Endodermal cell (in vitro differentiated cells): Measurements from ENCODE around the gene GCN1. TPM values are rescaled to one million over a fixed set of nuclear protein-coding genes. Genes with fewer than 3 reads are reported as not detected.

Source experiments
- DNase-seq: peaks from one replicate; pipeline ENCODE4 v3.0.0-alpha.2; 2017
- H3K27ac ChIP-seq: 2 replicates; pipeline ENCODE4 v1.5.1; 2013; ENCODE audit warnings: mild to moderate bottlenecking, low read depth, low read length, moderate library complexity
- H3K27me3 ChIP-seq: 2 replicates; pipeline ENCODE4 v1.6.1; 2013; ENCODE audit warnings: mild to moderate bottlenecking, low read length, moderate library complexity; ENCODE audit not compliant: insufficient read depth, control insufficient read depth, poor library complexity, severe bottlenecking
- H3K36me3 ChIP-seq: 2 replicates; pipeline ENCODE4 v1.7.0; 2013; ENCODE audit warnings: mild to moderate bottlenecking, low read length, moderate library complexity; ENCODE audit not compliant: control insufficient read depth, insufficient read depth
- H3K4me1 ChIP-seq: one replicate; pipeline ENCODE4 v1.7.0; 2013; ENCODE audit warnings: low read length; ENCODE audit not compliant: control insufficient read depth, insufficient read depth
- H3K4me3 ChIP-seq: 2 replicates; pipeline ENCODE4 v1.5.1; 2013; ENCODE audit warnings: mild to moderate bottlenecking, low read length, moderate library complexity
- H3K9ac ChIP-seq: 2 replicates; pipeline ENCODE4 v1.6.1; 2013; ENCODE audit warnings: mild to moderate bottlenecking, low read length, moderate library complexity; ENCODE audit not compliant: poor library complexity, severe bottlenecking; ENCODE audit errors: extremely low read depth
- H3K9me3 ChIP-seq: 2 replicates; pipeline ENCODE4 v1.6.1; 2013; ENCODE audit warnings: mild to moderate bottlenecking, low read length, moderate library complexity; ENCODE audit not compliant: control insufficient read depth
- H3K27ac Mint-ChIP-seq: 2 replicates; pipeline ENCODE4 v1.8.0; 2020; ENCODE audit warnings: mixed read lengths
- H3K27me3 Mint-ChIP-seq: 2 replicates; pipeline ENCODE4 v1.8.0; 2021; ENCODE audit warnings: mild to moderate bottlenecking, mixed read lengths; ENCODE audit not compliant: insufficient read depth
- H3K36me3 Mint-ChIP-seq: 2 replicates; pipeline ENCODE4 v1.8.0; 2020; ENCODE audit warnings: low read depth, mixed read lengths
- H3K4me1 Mint-ChIP-seq: 2 replicates; pipeline ENCODE4 v1.8.0; 2020; ENCODE audit warnings: mixed read lengths
- H3K4me3 Mint-ChIP-seq: 2 replicates; pipeline ENCODE4 v1.8.0; 2020; ENCODE audit warnings: mild to moderate bottlenecking, moderate library complexity, mixed read lengths
- H3K9me3 Mint-ChIP-seq: 2 replicates; pipeline ENCODE4 v1.8.0; 2020; ENCODE audit warnings: mild to moderate bottlenecking, mixed read lengths
- WGBS, 2 experiments: methylation state at CpG; one replicate each; pipeline versions ENCODE4 v1.1.5 to v1.1.7; 2013; ENCODE audit warnings: missing lambda C conversion rate in 2 of 2, mixed read lengths in 1 of 2; ENCODE audit not compliant: insufficient coverage in 1 of 2, insufficient read length in 1 of 2; 5-methylcytosine and 5-hydroxymethylcytosine counted together
- total RNA-seq, 2 donors: library from RNA; stranded (reverse); fragmentation: NEBNext Ultra II Directional in 1 of 2; extraction: Animal tissue kit (Norgen Biotek cat#: 25700) in 1 of 2; gene quantifications; 2 replicates in 1 of 2; 3 replicates in 1 of 2; pipeline ENCODE4 v1.2.1, GENCODE V29; 2021
- TF ChIP-seq, protein P1 (sequence below): fragments of 200-600 bp; sonication (generic); conservative IDR thresholded peaks from 2 replicates; pipeline ENCODE4 v1.5.0; 2021; ENCODE audit warnings: antibody characterized with exemption, mild to moderate bottlenecking

GCN1 gene
- total RNA-seq, 2 donors from 2014 or later, result 133 to 143 TPM

DNA sequence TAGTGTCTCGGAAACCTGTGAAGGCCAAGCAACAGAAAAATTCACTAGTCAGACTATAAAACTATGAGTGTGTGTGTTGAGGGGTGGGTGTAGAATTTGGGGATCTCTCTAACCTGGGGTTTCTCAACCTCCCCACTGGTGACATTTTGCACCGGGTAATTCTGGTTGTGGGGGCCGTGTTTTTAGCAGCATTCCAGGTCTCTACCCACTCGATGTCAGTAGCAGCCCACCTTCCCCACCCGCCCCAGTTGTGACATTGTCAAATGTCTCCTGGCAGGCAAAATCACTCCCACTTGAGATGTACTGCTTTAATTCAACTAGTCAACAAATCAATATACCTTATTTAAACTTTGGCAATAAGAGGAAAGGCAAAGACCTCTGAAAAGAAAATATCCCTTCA is 4.1 kb downstream of the GCN1 start:
- H3K27ac Mint-ChIP-seq, result no peak overlapping the region
- H3K4me3 Mint-ChIP-seq, result no peak overlapping the region
- no peaks in the 10 kb centered on the region for H3K4me1 ChIP-seq
- 89 to 97% methylated on average over 3 to 5 of the region's 5 CpGs for WGBS, 2 experiments
- no peak overlapping the region for H3K9ac ChIP-seq
- peaks cover 52% of the 10 kb centered on the region for H3K36me3 Mint-ChIP-seq
- DNase-seq, result no peak
- H3K9me3 ChIP-seq, result no peaks in the 10 kb centered on the region
- H3K27me3 Mint-ChIP-seq, result no peaks in the 10 kb centered on the region
- no peak overlapping the region for H3K27ac ChIP-seq
- no peak overlapping the region for H3K4me3 ChIP-seq
- H3K9me3 Mint-ChIP-seq, result no peaks in the 10 kb centered on the region
- TF ChIP-seq, protein P1, sequence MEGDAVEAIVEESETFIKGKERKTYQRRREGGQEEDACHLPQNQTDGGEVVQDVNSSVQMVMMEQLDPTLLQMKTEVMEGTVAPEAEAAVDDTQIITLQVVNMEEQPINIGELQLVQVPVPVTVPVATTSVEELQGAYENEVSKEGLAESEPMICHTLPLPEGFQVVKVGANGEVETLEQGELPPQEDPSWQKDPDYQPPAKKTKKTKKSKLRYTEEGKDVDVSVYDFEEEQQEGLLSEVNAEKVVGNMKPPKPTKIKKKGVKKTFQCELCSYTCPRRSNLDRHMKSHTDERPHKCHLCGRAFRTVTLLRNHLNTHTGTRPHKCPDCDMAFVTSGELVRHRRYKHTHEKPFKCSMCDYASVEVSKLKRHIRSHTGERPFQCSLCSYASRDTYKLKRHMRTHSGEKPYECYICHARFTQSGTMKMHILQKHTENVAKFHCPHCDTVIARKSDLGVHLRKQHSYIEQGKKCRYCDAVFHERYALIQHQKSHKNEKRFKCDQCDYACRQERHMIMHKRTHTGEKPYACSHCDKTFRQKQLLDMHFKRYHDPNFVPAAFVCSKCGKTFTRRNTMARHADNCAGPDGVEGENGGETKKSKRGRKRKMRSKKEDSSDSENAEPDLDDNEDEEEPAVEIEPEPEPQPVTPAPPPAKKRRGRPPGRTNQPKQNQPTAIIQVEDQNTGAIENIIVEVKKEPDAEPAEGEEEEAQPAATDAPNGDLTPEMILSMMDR, result no peak
- peaks cover 6% of the 10 kb centered on the region for H3K4me1 Mint-ChIP-seq
- no peaks in the 10 kb centered on the region for H3K27me3 ChIP-seq
- peaks cover 63% of the 10 kb centered on the region for H3K36me3 ChIP-seq

DNA sequence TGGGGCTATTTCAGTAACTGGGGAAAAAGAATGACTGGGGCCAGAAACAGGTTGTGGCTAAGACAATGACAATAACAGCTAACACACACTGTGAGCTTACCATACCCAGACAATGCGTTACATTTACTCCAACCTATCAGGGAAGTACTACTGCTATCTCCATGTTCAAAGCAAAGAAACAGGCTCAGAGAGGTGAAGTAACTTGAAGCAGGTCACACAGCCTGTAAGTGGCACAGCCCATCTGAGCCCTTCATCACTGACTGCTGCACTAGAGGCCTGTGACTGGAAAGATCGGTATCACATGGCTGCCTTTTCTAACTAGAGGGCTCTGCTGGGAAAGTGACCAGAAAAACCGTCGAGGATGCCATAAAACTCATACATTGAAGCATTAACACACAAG is 7.9 kb downstream of the GCN1 start:
- TF ChIP-seq, protein P1, result no peak
- 94 to 100% methylated on average over 4 of the region's 4 CpGs for WGBS, 2 experiments
- Mint-ChIP-seq H3K36me3 (peaks cover 79% of the 10 kb centered on the region), H3K27me3 (no peaks in the 10 kb centered on the region), H3K9me3 (no peaks in the 10 kb centered on the region), H3K27ac (no peak overlapping the region), H3K4me3 (no peak overlapping the region), H3K4me1 (no peaks in the 10 kb centered on the region)
- Histone ChIP-seq H3K4me1 (no peaks in the 10 kb centered on the region), H3K4me3 (no peak overlapping the region), H3K27ac (no peak overlapping the region), H3K9me3 (no peaks in the 10 kb centered on the region), H3K9ac (no peak overlapping the region), H3K27me3 (no peaks in the 10 kb centered on the region), H3K36me3 (peaks cover 94% of the 10 kb centered on the region)
- DNase-seq, result no peak

- Histone ChIP-seq H3K4me1 (no peaks in the 10 kb centered on the region), H3K4me3 (no peak overlapping the region), H3K27ac (no peak overlapping the region), H3K9me3 (no peaks in the 10 kb centered on the region), H3K9ac (no peak overlapping the region), H3K27me3 (no peaks in the 10 kb centered on the region), H3K36me3 (peaks cover 86% of the 10 kb centered on the region)
- H3K27me3 Mint-ChIP-seq, result no peaks in the 10 kb centered on the region
- H3K27ac Mint-ChIP-seq, result no peak overlapping the region
- H3K4me1 Mint-ChIP-seq, result no peaks in the 10 kb centered on the region
- DNase-seq, result no peak
- H3K36me3 Mint-ChIP-seq, result peaks cover 73% of the 10 kb centered on the region
- 96 to 100% methylated on average over 5 of the region's 5 CpGs for WGBS, 2 experiments
- TF ChIP-seq, protein P1, result no peak
- no peak overlapping the region for H3K4me3 Mint-ChIP-seq
- H3K9me3 Mint-ChIP-seq, result no peaks in the 10 kb centered on the region
Measured at GRCh38 chr12:120183211-120183631, 11.3 kb downstream of the GCN1 start.
